ENCODE measurements around the gene TMCO2. TPM values are rescaled to one million over a fixed set of nuclear protein-coding genes. Genes with fewer than 3 reads are reported as not detected.

The TMCO2 gene
- total RNA-seq, 2 experiments from 2014 or later: not detected

DNA sequence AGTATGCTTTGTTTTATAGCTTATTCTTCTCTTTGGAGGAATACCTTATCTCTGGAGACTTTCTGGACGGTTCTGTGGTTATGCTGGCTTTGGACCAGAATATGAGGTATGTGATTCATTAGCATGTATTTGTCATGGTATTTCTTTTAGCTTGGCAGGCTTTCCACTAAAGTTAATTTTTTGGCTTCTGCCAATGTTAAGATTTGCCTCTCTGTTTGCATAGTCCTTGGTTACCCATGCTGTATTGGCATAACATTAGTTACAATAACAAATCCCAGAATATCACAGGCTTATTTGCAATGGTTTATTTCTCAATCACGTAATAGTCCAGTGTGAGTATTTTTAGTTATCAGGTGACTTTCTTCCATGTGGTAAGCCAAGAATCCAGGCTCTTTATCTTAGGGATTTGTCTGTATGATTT, 20.0 kb downstream of the TMCO2 start:
- no TSS peak for BruUV-seq (replicated peaks)
- no peak overlapping the region for H3K27ac ChIP-seq (ENCODE audit: low read depth, low read length, poor library complexity, severe bottlenecking)
- H3K36me3 ChIP-seq (ENCODE audit: insufficient read depth, low read length): peaks cover 93% of the 10 kb centered on the region
- H4K20me1 ChIP-seq (ENCODE audit: insufficient read depth, low read length): no peaks in the 10 kb centered on the region
- peaks cover 8% of the 10 kb centered on the region; the same call in 1 of the 2 replicates for H3K79me2 ChIP-seq (ENCODE audit: insufficient read depth, low read depth, low read length)
- ChIA-PET POLR2A (no interaction called here), CTCF (ENCODE audit: unreplicated experiment) (no interaction called here)
- H2AFZ ChIP-seq (ENCODE audit: low read length): no peak overlapping the region
- intact Hi-C loops (cut with micrococcal nuclease; ENCODE audit: unreplicated experiment): no loop called here
- H3K4me2 ChIP-seq (ENCODE audit: low read length): no peak overlapping the region
- no peak overlapping the region for H3K4me3 ChIP-seq (ENCODE audit: low read depth, low read length, poor library complexity, severe bottlenecking)
- TF ChIP-seq, protein P1, sequence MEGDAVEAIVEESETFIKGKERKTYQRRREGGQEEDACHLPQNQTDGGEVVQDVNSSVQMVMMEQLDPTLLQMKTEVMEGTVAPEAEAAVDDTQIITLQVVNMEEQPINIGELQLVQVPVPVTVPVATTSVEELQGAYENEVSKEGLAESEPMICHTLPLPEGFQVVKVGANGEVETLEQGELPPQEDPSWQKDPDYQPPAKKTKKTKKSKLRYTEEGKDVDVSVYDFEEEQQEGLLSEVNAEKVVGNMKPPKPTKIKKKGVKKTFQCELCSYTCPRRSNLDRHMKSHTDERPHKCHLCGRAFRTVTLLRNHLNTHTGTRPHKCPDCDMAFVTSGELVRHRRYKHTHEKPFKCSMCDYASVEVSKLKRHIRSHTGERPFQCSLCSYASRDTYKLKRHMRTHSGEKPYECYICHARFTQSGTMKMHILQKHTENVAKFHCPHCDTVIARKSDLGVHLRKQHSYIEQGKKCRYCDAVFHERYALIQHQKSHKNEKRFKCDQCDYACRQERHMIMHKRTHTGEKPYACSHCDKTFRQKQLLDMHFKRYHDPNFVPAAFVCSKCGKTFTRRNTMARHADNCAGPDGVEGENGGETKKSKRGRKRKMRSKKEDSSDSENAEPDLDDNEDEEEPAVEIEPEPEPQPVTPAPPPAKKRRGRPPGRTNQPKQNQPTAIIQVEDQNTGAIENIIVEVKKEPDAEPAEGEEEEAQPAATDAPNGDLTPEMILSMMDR (conservative IDR thresholded peaks at IDR 0.05; ENCODE audit: low read length): no peak
- H3K4me1 ChIP-seq (ENCODE audit: insufficient read depth, low read length, poor library complexity, severe bottlenecking): no peaks in the 10 kb centered on the region
- no peaks in the 10 kb centered on the region for H3K9me2 ChIP-seq (ENCODE audit: insufficient read depth, low read length)
- no peak for DNase-seq (ENCODE audit: low spot score)
- no peaks in the 10 kb centered on the region for H3K9me3 ChIP-seq (ENCODE audit: low read length)

DNA sequence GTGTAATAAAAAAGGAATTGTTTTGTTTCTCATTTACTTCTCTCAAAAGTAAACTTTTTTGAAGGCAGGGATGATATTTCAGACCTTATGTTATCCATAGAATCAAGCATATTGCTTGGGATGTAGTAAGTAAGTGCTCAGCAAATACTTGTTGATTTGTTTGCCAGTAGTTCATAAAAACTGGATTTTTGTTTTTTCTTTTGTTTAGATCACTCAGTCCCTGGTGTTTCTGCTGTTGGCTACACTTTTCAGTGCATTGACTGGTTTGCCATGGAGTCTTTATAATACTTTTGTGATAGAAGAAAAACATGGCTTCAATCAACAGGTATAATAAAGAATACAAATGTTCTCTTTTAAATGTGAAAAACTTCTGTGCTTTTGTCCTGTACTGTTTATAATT, 20.5 kb downstream of the TMCO2 start:
- no peaks in the 10 kb centered on the region for H3K9me3 ChIP-seq (ENCODE audit: low read length)
- no peak for DNase-seq (ENCODE audit: low spot score)
- H2AFZ ChIP-seq (ENCODE audit: low read length): no peak overlapping the region
- no peak overlapping the region for H3K27ac ChIP-seq (ENCODE audit: low read depth, low read length, poor library complexity, severe bottlenecking)
- H3K36me3 ChIP-seq (ENCODE audit: insufficient read depth, low read length): peaks cover 92% of the 10 kb centered on the region
- no TSS peak for BruUV-seq (replicated peaks)
- no peaks in the 10 kb centered on the region for H3K4me1 ChIP-seq (ENCODE audit: insufficient read depth, low read length, poor library complexity, severe bottlenecking)
- no peak overlapping the region for H3K4me2 ChIP-seq (ENCODE audit: low read length)
- H3K9me2 ChIP-seq (ENCODE audit: insufficient read depth, low read length): no peaks in the 10 kb centered on the region
- POLR2A ChIA-PET: interaction anchor here (0.7 to 0.9 kb wide), 3 partner anchors 14 to 265 kb away, joined by 4 to 8 read pairs (median 6); no protein-coding TSS in a partner anchor
- no peak for TF ChIP-seq EZH2phosphoT487 (IDR thresholded peaks at IDR 0.05; ENCODE audit: borderline replicate concordance, low read depth, low read length)
- TF ChIP-seq, protein P1 (conservative IDR thresholded peaks at IDR 0.05; ENCODE audit: low read length): no peak
- intact Hi-C loops (cut with micrococcal nuclease; ENCODE audit: unreplicated experiment): no loop called here
- no peak overlapping the region for H3K4me3 ChIP-seq (ENCODE audit: low read depth, low read length, poor library complexity, severe bottlenecking)
- H3K79me2 ChIP-seq (ENCODE audit: insufficient read depth, low read depth, low read length): peaks cover 8% of the 10 kb centered on the region; the same call in 1 of the 2 replicates
- CTCF ChIA-PET (ENCODE audit: unreplicated experiment): no interaction called here
- no peaks in the 10 kb centered on the region for H4K20me1 ChIP-seq (ENCODE audit: insufficient read depth, low read length)

DNA sequence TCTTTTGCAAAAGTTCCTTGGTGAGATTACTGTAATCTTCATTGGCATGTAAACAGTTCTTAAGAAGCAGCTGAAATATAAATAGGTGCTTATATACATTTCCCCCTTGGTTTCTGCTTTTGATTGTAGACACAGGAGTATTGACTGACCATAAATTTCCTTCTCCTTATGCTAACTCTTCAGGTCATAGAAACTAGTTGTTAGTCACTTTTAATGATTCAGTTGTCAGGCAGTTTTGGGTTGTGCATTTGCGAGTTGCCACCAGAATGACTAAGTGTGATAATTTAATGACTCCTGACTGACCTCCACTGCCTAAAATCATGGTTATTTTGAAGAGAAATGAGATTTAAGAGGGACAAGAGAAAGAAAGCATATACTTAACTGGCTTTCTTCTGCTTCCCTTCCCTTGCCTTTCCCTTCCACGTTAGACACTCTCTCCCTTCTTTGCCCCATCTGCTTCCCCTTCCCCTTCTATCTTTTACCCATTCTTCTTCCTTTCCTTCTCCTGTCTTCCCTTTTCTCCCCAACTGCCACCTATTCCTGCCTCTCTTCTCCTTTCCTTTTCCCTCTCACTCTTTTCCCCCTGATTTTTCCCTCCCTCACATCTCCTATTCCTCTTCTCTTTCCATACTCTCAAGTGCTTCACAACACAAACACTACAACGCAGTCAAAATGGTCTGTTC, 22.6 kb downstream of the TMCO2 start:
- Histone ChIP-seq H3K79me2 (ENCODE audit: insufficient read depth, low read depth, low read length) (peaks cover 4% of the 10 kb centered on the region; the same call in 1 of the 2 replicates), H3K9me3 (ENCODE audit: low read length) (no peaks in the 10 kb centered on the region), H4K20me1 (ENCODE audit: insufficient read depth, low read length) (no peaks in the 10 kb centered on the region), H3K4me2 (ENCODE audit: low read length) (no peak overlapping the region), H3K4me1 (ENCODE audit: insufficient read depth, low read length, poor library complexity, severe bottlenecking) (no peaks in the 10 kb centered on the region), H3K9me2 (ENCODE audit: insufficient read depth, low read length) (no peaks in the 10 kb centered on the region), H3K4me3 (ENCODE audit: low read depth, low read length, poor library complexity, severe bottlenecking) (no peak overlapping the region), H2AFZ (ENCODE audit: low read length) (no peak overlapping the region), H3K36me3 (ENCODE audit: insufficient read depth, low read length) (peaks cover 90% of the 10 kb centered on the region), H3K27ac (ENCODE audit: low read depth, low read length, poor library complexity, severe bottlenecking) (no peak overlapping the region)
- ChIA-PET POLR2A (no interaction called here), CTCF (ENCODE audit: unreplicated experiment) (no interaction called here)
- no TSS peak for BruUV-seq (replicated peaks)
- intact Hi-C loops (cut with micrococcal nuclease; ENCODE audit: unreplicated experiment): no loop called here
- DNase-seq (ENCODE audit: low spot score): no peak
- TF ChIP-seq, protein P1 (conservative IDR thresholded peaks at IDR 0.05; ENCODE audit: low read length): no peak
- no peak for TF ChIP-seq EZH2phosphoT487 (IDR thresholded peaks at IDR 0.05; ENCODE audit: borderline replicate concordance, low read depth, low read length)

Data from OCI-LY7 (cell line).